Activated B cell treated with CpG ODN at 0.5 μM for 24 hours (primary cell): ENCODE measurements around the gene KIF26B. TPM values are rescaled to one million over a fixed set of nuclear protein-coding genes. Genes with fewer than 3 reads are reported as not detected.
"Not testable (repeated sequence)": the region's sequence is repeated elsewhere in the genome, so short reads cannot be mapped to it uniquely, and the experiment has no call there.

ENCODE experiments used
- ATAC-seq: fragments of 200-7000 bp; cut with Tn5 transposase; one replicate; pipeline ENCODE4 v1.10.0; 2021; ENCODE audit warnings: low read depth, mild to moderate bottlenecking, moderate library complexity
- CTCF ChIA-PET: fragments of 350-600 bp; sonication (Branson Sonifier 250); formaldehyde crosslinking; loops from one replicate; lab custom pipeline; 2021; ENCODE audit warnings: antibody characterized with exemption; lab: Charles Lee
- POLR2A ChIA-PET: fragments of 350-600 bp; sonication (Branson Sonifier 250); formaldehyde crosslinking; loops from one replicate; lab custom pipeline; 2021; ENCODE audit warnings: antibody characterized with exemption; lab: Charles Lee
- DNase-seq: peaks from one replicate; pipeline ENCODE4 v3.0.0; 2022
- H3K27ac Mint-ChIP-seq: one replicate; pipeline ENCODE4 v1.8.0; 2020; ENCODE audit warnings: mixed read lengths
- H3K27me3 Mint-ChIP-seq: one replicate; pipeline ENCODE4 v1.8.0; 2021; ENCODE audit warnings: mixed read lengths
- H3K36me3 Mint-ChIP-seq: one replicate; pipeline ENCODE4 v1.8.0; 2021; ENCODE audit warnings: low read depth, mixed read lengths
- H3K4me1 Mint-ChIP-seq: one replicate; pipeline ENCODE4 v1.8.0; 2021; ENCODE audit warnings: mixed read lengths
- H3K4me3 Mint-ChIP-seq: one replicate; pipeline ENCODE4 v1.8.0; 2020; ENCODE audit warnings: mild to moderate bottlenecking, mixed read lengths
- H3K9me3 Mint-ChIP-seq: one replicate; pipeline ENCODE4 v1.8.0; 2020; ENCODE audit warnings: mixed read lengths
- CTCF ChIP-seq: fragments of 200-600 bp; IDR thresholded peaks from one replicate; pipeline ENCODE4 v1.8.0; 2022; ENCODE audit warnings: antibody characterized with exemption, mild to moderate bottlenecking
- intact Hi-C: fragments of 100-400 bp; cut with micrococcal nuclease; formaldehyde crosslinking; loops from one replicate; pipeline ENCODE4 v1.15.1; 2024
- total RNA-seq: library from RNA; stranded (reverse); gene quantifications from 2 replicates; pipeline ENCODE4 v1.2.3, GENCODE V29; 2022

KIF26B gene
- total RNA-seq, 1 donor from 2014 or later: 1.7 TPM

GRCh38 chr1:245704341-245704740, 549.6 kb downstream of the KIF26B start:
- Mint-ChIP-seq H3K27me3 (no peaks in the 10 kb centered on the region), H3K36me3 (no peaks in the 10 kb centered on the region), H3K9me3 (no peaks in the 10 kb centered on the region), H3K27ac (no peak overlapping the region), H3K4me1 (peaks cover 6% of the 10 kb centered on the region), H3K4me3 (no peak overlapping the region)
- intact Hi-C loops: no loop called here
- CTCF ChIA-PET: no interaction called here
- DNase-seq: no peak
- POLR2A ChIA-PET: no interaction called here
- no peak for TF ChIP-seq CTCF
- ATAC-seq: no peak

- ChIA-PET CTCF (no interaction called here), POLR2A (no interaction called here)
Measured at GRCh38 chr1:245704765-245705164, 550.0 kb downstream of the KIF26B start.

GRCh38 chr1:245707941-245708340, 553.2 kb downstream of the KIF26B start:
- Mint-ChIP-seq H3K36me3 (no peaks in the 10 kb centered on the region), H3K27ac (no peak overlapping the region), H3K4me3 (no peak overlapping the region), H3K4me1 (no peaks in the 10 kb centered on the region), H3K9me3 (no peaks in the 10 kb centered on the region), H3K27me3 (no peaks in the 10 kb centered on the region)
- intact Hi-C loops: no loop called here
- DNase-seq: no peak
- CTCF ChIA-PET: no interaction called here
- TF ChIP-seq CTCF: no peak
- POLR2A ChIA-PET: no interaction called here
- no peak for ATAC-seq

More at GRCh38 chr1:245704765-245705164, 550.0 kb downstream of the KIF26B start:
- Mint-ChIP-seq H3K36me3 (no peaks in the 10 kb centered on the region), H3K4me3 (no peak overlapping the region), H3K9me3 (no peaks in the 10 kb centered on the region), H3K4me1 (peaks cover 1% of the 10 kb centered on the region), H3K27ac (no peak overlapping the region), H3K27me3 (no peaks in the 10 kb centered on the region)
- intact Hi-C loops: no loop called here
- DNase-seq (no peak), ATAC-seq (no peak)
- no peak for TF ChIP-seq CTCF

GRCh38 chr1:245710961-245711903, 556.4 kb downstream of the KIF26B start:
- no peak for DNase-seq
- Mint-ChIP-seq H3K4me3 (no peak overlapping the region), H3K36me3 (no peaks in the 10 kb centered on the region), H3K27me3 (peaks cover 3% of the 10 kb centered on the region), H3K9me3 (no peaks in the 10 kb centered on the region), H3K4me1 (peaks cover 6% of the 10 kb centered on the region), H3K27ac (no peak overlapping the region)
- intact Hi-C loops: no loop called here
- ChIA-PET CTCF (no interaction called here), POLR2A (no interaction called here)
- no peak for ATAC-seq
- TF ChIP-seq CTCF: no peak

DNA sequence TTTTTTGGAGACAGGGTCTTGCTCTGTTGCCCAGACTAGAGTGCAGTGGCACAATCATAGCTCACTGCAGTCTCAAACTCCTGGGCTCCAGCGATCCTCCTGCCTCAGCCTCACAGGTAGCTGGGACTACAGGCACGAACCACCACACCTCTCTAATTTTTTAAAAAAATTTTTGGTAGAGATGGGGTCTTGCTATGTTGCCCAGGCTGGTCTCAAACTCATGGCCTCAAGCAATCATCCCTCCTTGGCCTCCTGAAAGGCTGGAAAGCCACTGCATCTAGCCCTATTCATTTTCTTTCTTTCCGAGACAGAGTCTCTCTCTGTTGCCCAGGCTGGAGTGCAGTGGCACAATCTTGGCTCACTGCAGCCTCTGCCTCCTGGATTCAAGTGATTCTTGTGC, 559.2 kb downstream of the KIF26B start:
- CTCF ChIA-PET, ATAC-seq, intact Hi-C loops, H3K27me3 Mint-ChIP-seq, H3K27ac Mint-ChIP-seq, POLR2A ChIA-PET, H3K9me3 Mint-ChIP-seq, H3K36me3 Mint-ChIP-seq, H3K4me3 Mint-ChIP-seq, DNase-seq, H3K4me1 Mint-ChIP-seq: not testable (repeated sequence)
